GM19099 (cell line): Measurements from ENCODE around the gene PRKCB.

Source experiments
- POLR2A ChIP-seq: IDR thresholded peaks from 3 replicates; pipeline ENCODE4 v1.6.1; 2011; ENCODE audit warnings: low read depth; ENCODE audit not compliant: insufficient read length; ENCODE audit errors: extremely low read depth

Gene PRKCB

GRCh38 chr16:23901178-23902033 lies 65.6 kb downstream of the PRKCB start:
- TF ChIP-seq POLR2A = no peak

- no peak for TF ChIP-seq POLR2A
These were observed 66.4 kb downstream of the PRKCB start for GRCh38 chr16:23902034-23902747.

GRCh38 chr16:23902748-23903414 lies 67.1 kb downstream of the PRKCB start:
- no peak for TF ChIP-seq POLR2A

- TF ChIP-seq POLR2A = no peak
These were observed 69.2 kb downstream of the PRKCB start for GRCh38 chr16:23905027-23905426.

- no peak for TF ChIP-seq POLR2A
These were observed 71.7 kb downstream of the PRKCB start for GRCh38 chr16:23907457-23907902.

- TF ChIP-seq POLR2A = no peak
These were observed 72.1 kb downstream of the PRKCB start for GRCh38 chr16:23907903-23908302.

GRCh38 chr16:23908790-23909189 lies 73.0 kb downstream of the PRKCB start:
- TF ChIP-seq POLR2A = no peak

- no peak for TF ChIP-seq POLR2A
These were observed 74.1 kb downstream of the PRKCB start for GRCh38 chr16:23909792-23910418.

GRCh38 chr16:23914946-23915530 lies 79.3 kb downstream of the PRKCB start:
- TF ChIP-seq POLR2A = no peak

- no peak for TF ChIP-seq POLR2A
These were observed 81.8 kb downstream of the PRKCB start for GRCh38 chr16:23917621-23918020.

- TF ChIP-seq POLR2A = no peak
These were observed 84.7 kb downstream of the PRKCB start for GRCh38 chr16:23920446-23920845.

GRCh38 chr16:23920899-23921298 lies 85.1 kb downstream of the PRKCB start:
- TF ChIP-seq POLR2A = no peak

GRCh38 chr16:23922406-23922805 lies 86.6 kb downstream of the PRKCB start:
- no peak for TF ChIP-seq POLR2A

GRCh38 chr16:23924128-23924527 lies 88.3 kb downstream of the PRKCB start:
- TF ChIP-seq POLR2A = no peak

- no peak for TF ChIP-seq POLR2A
These were observed 92.0 kb downstream of the PRKCB start for GRCh38 chr16:23927796-23928195.
